GM12872 (cell line): ENCODE results near the gene GTPBP1.

Experiments used
- TF ChIP-seq, protein P1 (sequence below): IDR thresholded peaks from 3 replicates; pipeline ENCODE4 v1.5.1; 2011; ENCODE audit warnings: low read depth, mild to moderate bottlenecking, low read length, moderate library complexity; ENCODE audit not compliant: insufficient read depth

GTPBP1 gene

DNA sequence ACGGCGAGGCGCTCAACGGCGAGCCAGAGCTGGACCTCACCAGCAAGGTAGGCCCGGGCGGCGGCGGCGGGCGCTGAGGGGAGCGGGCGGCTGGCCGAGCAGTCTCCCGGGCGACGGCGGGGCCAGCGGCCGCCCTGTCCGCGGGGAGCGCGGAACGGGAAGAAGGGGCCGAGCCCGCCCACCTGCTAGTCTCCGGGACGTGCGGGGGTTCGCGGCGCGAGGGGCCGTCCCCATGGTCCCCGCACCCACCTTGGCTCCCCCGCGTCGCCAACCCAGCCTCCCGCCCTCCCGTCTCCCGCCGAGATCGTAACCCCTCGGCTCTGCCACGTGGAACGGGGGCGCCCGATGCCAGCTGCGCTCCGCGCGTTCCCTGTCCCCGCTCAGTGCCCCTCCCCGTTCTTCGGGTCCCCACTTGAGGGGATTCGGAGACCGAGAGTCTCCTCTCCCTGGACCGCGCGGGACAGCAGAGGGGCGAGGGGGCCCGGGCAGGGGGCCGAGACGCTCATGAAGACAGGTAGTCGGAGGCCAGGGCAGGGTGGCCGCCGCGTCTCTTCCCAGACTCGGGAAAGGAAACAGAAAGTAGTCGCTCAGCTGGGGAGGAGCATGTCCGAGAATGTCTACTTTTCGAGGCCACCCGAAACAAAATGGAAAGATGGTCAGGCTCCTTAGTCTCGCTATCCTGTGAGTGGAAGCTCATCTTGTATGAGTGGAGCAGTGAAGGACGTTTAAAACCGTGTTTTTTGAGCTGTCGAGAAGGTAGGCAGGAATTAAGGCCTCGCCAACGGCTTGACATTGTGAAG, 557 bp downstream of the GTPBP1 start:
- TF ChIP-seq, protein P1, sequence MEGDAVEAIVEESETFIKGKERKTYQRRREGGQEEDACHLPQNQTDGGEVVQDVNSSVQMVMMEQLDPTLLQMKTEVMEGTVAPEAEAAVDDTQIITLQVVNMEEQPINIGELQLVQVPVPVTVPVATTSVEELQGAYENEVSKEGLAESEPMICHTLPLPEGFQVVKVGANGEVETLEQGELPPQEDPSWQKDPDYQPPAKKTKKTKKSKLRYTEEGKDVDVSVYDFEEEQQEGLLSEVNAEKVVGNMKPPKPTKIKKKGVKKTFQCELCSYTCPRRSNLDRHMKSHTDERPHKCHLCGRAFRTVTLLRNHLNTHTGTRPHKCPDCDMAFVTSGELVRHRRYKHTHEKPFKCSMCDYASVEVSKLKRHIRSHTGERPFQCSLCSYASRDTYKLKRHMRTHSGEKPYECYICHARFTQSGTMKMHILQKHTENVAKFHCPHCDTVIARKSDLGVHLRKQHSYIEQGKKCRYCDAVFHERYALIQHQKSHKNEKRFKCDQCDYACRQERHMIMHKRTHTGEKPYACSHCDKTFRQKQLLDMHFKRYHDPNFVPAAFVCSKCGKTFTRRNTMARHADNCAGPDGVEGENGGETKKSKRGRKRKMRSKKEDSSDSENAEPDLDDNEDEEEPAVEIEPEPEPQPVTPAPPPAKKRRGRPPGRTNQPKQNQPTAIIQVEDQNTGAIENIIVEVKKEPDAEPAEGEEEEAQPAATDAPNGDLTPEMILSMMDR = no peak

DNA sequence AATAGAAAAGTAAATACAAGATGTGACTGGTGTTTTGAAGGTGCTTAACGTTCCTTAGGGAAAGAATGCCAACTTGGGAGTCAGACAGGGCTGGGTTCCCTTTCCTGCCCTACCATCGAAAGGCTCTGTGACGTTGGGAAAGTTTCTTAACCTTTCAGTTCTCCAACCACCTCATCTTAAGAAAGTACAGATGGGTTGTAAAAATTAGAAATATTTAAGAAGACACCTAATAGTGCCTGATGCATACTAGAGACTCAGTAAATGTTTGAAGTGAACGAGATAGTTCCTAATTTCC, 1.1 kb downstream of the GTPBP1 start:
- TF ChIP-seq, protein P1 = no peak

DNA sequence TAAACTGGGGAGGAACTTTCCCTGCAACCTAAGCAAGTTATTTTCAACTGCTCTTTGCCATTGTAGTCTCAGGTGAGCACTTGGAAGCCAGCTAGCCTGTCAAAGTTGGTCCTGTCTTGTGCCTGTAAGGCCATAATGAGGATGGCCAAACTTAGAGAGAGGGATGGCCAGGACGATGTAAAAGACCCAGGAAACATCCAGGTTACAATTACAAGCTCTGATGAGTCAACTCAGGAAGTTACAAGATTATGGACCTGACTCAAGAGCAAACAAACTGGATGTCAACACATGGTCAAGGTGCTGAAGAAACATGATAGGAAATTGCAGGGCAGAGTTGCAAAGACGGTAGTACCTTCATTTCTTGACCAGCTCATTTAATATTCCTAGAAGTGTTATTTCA, 1.6 kb downstream of the GTPBP1 start:
- TF ChIP-seq, protein P1 = no peak

DNA sequence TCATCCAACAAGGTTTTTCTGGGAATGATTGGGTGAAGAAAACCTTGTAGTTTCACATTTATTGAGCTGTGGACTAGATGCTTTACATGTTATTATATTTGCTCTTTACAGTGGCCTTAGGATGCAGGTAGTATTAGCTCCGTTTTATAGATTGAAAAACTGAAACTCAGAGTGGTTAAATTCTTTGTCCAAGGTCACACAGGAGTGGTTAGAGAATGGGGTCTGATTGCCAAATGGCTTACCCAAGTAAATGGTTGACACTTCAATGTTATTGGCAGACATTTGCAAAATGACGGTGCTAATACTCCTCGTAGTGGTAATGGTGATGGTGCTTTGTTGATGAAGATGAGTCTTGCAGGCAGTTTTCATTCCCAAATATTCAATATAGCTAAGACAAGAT, 2.2 kb downstream of the GTPBP1 start:
- TF ChIP-seq, protein P1 = no peak

DNA sequence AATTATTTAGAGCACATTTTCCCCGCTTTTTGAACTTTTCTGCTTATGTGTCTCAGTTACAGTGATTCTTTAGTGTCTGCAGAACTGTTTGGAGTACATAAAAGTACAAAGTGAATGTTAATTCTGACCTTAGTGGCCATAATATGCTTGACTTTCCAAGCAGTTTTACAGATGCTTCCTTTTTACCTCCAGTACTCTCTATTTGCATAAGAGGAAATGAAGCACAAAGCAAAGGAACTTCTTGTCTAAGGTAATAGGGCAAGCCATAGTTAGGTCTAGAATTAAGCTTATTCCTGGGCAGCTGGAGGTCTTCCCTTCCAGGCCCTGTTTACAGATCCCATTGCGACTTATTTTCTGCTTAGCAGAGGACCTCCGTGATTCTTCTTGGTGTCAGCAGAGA, 3.6 kb downstream of the GTPBP1 start:
- TF ChIP-seq, protein P1 = no peak

DNA sequence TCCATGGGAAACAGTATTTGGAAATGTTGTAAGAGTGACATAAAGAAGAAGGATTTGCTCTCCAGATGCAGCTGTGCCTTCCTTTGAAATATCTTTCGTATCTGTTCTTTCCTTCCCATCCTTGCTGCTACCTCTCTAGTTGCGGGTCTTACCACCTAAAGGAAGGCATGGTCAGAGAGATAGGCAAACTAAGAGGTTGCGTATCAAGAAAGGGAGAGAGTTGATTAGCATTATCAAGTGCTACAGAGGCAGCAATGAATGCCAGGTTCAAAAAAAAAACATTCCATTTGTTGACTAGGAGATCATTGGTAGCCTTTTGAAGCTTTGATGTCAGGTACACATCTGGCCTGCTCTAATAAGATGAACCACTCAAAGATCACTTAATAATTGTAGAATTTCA, 4.6 kb downstream of the GTPBP1 start:
- TF ChIP-seq, protein P1 = no peak

DNA sequence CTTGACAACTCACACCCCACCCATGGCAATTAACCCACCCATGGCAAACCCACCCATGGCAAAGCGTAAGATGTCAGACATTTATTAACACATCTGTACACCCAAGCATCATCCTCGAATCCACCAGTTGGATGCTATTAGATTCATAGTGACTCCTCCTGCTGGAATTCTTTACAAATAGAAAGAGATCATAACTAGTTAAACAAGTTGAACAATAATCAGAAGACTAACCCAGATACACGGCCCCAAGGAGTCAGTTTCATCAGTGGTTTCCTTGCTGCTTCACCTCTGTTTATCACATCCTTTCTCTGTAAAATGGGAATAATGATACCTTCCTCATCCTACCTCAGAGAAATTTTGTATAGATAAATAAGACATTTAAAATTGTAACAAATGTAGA, 5.1 kb downstream of the GTPBP1 start:
- TF ChIP-seq, protein P1 = no peak
